Measurements from ENCODE around the gene MTX2.
"Not testable (repeated sequence)": the region's sequence is repeated elsewhere in the genome, so short reads cannot be mapped to it uniquely, and the experiment has no call there.

MTX2 gene

DNA sequence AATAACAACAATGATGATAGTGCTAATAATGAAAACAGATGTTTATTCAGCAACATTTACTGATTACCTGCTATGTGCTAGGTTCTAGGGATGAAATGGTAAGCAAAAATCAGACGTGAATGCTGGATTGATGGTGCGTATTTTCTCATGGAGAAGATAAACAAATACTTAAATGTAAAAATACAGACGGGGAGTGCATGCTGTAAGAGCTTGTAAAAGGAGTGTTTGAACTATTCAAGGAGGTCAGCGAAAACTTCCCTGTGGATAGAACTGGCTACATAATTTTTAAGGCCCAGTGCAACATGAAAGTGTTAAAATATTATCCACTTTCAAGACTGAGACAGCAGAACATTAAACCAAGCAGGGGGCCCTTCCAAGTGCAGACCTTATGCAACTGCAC lies 22.1 kb downstream of the MTX2 start:
- no peak for DNase-seq

DNA sequence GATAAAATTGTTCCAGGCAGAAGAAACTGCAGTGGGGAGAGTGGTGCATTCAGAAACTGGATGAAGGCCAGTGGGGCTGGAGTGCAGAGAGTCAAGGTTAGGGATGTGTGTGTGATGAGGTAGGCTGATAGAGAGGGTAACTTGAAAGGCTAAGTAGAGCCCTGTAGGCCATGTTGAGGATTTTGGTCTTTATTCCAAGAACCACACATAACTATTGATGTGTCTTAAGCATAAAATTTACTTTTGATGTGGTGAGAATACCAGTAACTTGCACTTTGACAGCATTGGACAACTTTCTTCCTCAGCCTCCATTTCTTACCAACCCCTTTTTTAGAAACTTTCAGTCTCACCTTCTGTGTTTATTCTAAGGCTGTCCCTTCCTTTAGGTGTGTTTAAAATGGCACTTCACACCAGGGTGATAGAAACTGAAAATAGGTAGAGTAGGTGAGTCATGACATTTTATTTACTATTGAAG lies 22.6 kb downstream of the MTX2 start:
- no peak for DNase-seq

DNA sequence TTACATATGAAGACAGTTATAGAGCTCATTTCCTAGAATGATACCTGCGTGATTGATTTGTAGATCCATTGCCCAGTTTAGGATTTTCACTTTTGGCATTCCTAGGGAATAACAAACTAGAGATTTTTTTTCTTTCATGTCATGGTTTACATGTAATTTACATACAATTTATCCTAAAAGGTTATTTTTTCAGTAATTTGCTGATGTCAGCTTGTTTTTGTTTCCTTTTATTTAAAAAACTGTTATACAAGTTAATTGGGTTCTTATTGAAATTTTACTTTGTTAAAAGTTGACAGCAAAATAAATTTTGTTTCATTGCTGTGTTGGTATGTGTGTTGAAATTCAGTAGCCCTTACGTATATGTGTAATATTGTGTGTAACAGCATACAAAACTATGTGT lies 23.4 kb downstream of the MTX2 start:
- no peak for DNase-seq

DNA sequence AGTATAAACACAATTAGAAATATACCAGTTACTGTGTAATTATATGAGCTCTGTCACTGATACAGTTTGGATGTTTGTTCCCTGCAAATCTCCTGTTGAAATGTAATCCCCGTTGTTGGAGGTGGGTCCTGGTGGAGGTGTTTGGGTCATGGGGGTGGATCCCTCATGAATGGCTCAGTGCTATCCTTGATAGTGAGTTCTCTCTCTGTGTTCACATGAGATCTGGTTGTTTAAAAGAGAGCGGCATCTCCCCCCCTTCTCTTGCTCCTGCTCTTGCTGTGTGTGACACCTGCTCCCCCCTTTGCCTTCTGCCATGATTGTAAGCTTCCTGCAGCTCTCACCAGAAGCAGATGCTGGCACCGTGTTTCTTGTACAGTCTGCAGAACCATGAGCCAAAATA lies 24.1 kb downstream of the MTX2 start:
- DNase-seq: no peak

DNA sequence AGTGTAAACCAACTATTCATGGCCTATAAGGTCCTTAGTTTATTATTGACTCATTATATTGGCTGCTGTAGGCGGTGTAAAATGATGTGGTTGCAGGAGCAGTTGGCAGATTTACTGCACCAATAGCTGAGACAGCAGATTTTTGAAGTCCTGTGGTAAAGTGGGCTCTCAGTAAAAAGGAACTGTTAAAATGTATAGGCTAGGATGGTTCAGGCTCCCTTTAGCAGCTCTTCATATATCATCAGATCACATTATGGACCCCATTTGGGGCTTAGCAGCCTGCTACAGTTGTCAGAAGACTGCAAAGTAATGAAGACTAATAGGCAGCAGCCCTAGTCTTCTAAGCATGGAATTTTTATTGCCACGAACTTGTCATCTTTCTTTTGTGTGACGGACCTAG lies 27.8 kb downstream of the MTX2 start:
- DNase-seq: no peak

DNA sequence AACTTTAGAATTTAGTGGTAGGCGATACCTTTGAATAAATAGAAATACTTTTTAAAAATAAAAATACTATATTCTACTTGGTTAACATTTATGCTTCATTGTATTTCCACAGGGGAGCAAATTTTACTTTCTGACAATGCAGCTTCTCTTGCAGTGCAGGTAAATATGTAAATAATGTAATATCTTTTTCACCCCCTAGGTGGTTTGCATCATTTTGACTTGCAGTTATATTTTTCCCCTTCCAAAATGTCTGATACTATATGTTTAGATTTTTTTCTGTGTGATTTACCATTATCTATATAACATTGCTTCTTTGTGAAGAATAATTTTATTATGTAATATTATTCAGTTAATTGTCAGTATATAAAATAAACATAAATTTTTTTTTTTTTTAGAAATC lies 28.5 kb downstream of the MTX2 start:
- no peak for DNase-seq

DNA sequence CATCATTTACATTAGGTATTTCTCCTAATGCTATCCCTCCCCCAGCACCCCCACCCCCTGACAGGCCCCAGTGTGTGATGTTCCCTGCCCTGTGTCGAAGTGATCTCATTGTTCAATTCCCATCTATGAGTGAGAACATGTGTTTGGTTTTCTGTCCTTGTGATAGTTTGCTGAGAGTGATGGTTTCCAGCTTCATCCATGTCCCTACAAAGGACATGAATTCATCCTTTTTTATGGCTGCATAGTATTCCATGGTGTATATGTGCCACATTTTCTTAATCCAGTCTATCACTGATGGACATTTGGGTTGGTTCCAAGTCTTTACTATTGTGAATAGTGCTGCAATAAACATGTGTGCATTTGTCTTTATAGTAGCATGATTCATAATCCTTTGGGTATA lies 36.8 kb downstream of the MTX2 start:
- DNase-seq: not testable (repeated sequence)

DNA sequence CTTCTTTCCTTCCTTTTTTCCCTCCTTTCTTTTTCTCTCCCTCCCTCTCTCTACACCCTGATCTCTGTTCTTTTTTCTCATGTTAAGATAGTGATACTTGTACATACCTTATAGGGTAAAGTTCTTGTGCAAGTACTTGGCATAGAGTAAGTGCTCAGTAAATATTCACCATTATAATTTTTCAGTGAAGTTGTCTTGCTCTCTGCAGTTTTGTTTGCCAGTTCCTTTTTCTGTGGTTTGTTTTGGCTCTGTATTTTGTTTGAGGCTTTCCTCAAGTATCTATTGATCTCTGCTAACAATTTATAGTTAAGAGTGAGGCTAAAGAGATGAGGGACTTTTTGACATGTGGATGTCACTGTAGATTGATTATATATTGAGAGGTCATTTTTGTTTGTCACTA lies 48.0 kb downstream of the MTX2 start:
- DNase-seq: no peak

DNA sequence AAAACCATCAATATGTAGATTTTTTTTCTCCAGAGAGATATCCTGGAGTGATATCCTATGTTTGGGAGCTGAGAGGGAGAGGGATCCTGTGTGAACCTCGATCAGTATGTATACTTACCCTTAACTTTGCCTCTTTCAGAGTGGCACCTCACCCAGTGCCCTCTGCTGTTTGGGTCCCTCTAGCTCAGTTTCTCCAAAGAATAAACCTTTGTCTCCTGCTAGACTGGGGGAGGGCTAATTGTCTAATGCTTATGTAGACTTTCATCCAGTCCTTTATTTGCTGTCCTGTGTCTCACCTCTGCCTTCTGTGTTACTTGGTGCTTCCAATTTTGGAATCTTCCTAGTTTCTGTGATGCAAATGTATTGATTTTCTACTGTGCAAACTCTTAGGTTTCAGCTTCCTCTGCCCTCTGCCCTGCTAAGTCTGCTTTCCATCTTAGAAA lies 48.4 kb downstream of the MTX2 start:
- no peak for DNase-seq

DNA sequence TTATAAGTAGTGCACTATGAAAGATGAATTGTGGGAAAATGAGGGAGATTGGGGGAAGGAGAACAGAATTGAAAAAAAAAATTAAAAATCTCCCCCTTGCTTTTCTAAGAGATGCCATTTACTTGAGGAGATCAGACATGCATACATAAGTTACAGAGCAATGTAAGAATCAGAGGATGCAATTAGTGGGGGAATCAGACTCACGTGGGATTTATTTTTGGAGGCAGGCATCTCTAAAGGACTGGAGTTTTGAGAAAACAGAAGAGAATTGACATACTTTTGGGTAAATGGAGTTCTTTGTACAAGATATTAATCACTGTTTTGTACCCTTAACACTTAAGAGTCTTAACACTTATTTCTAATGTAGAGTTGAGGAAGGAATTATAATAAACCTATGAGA lies 52.7 kb downstream of the MTX2 start:
- no peak for DNase-seq

DNA sequence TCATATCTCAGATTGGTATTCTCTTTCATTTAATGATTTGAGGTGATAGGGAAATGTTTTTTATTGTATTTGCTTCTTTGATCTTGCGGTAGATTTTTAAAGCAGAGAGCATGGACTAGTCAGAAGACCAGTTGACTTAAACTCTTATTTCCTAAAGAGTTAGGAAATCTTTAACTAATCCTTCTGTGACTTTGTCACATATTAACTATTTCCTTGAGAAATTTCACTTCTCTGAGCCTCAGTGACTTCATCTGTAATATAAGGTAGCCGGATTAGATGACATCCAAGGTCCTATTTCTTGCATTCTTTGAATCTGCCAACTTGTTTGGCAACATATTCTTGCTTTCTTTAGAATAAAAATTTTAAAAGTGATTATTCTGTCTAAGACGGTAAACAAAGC lies 55.6 kb downstream of the MTX2 start:
- DNase-seq: no peak

DNA sequence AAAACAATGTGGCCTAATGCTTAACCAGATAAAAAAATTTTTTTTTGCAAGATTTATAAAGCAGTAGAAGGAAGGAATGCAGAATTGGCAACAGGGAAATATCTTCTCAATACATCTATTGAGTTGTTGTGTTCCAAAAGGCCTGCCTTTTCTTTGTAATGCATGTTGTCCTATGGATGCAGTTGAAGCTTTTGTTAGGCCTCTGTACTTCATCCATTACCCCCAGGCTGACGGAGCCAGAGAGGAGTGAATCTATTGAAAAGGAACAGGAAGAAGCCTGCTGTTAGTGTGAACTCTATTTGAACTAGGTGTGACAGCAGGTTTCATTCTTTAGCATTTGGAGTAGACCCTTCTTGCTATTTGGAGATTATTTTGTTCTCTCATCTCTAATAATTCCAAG lies 56.5 kb downstream of the MTX2 start:
- DNase-seq: no peak

DNA sequence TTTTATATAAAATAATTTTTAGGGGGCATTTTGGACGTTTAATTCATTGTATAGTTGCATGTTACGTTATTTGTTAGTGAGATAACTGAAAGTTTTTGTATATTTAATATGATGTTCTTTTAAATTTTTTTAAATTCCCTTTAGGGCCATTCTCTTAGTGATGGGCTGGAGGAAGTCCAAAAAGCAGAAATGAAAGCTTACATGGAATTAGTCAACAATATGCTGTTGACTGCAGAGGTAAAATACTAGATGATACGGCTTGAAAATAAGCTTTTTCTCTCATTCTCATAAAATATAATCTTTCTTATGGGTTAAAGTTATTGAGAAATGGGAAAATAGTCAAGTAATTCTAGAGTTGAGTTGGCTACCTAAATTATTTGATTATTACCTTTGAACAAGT lies 58.9 kb downstream of the MTX2 start:
- DNase-seq: no peak

DNA sequence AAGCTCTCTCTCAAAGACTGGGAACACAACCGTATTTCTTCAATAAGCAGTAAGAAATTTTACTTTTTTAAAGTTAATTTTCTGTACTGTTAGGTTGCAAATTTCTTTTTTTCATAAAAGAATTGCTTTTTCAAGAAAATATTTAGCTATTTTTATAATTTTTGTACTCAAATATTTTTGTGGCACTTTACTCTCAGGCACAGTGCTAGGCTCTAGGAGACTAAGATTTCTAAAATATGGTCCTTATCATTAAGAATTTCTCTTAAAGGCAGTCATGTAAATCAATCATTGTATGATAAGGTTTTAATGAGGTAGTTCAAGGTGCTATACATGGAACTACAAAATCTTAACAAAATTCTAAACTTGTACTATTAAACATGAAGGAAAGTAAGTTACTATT lies 61.4 kb downstream of the MTX2 start:
- no peak for DNase-seq

DNA sequence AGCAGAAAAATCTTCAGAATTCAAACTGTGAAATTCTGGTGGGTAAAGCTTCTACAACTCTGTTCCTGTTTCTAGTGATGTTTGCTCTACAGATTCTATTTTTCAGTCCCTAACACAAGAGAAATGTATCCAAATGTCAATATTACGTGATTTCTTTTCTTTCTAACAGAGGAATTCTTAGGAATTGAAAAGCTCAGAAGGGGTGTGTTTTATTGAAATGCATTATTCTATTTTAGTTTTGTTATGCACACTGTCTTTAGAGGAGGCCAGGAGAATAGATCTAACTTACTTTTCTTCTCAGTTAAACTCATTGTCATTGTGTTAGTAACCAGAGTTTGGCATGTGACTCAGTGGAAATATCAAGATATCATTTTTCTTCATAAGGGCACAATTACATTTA lies 62.4 kb downstream of the MTX2 start:
- DNase-seq: no peak

DNA sequence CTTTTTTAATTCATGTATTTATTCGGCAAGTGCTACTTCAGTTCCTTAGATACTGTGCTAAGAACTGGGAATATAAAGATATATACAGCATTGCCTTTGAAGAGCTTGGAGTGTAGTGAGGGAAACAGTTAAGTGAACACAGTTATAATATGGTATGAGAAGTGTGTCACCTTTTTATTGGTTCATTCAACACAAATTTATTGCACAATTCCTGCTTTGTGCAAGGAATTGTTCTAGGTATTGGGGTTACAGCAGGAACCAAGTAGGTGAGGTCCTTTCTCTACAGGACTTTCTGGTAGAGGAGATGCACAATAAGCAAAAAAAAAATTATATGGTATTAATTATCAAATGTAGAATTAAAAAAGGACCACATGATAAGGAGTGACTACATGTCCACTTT lies 65.5 kb downstream of the MTX2 start:
- no peak for DNase-seq

DNA sequence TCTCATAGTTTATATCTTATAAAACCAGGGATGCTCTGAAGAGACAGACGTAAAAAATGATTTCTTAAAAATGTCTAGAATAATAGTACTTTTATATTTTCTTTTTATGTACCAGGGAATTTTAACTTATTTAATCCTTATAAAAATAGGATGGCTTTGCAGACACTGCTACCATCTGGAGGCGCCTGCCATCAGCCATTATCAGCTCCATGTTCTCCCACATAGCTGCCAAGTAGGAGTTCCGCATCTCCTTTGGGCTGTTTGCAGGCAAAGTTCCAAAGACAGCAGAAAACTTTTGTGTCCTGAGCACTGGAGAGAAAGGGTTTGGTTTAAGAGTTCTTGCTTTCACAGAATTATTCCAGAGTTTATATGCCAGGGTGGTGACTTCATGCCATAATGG lies 69.2 kb downstream of the MTX2 start:
- no peak for DNase-seq

DNA sequence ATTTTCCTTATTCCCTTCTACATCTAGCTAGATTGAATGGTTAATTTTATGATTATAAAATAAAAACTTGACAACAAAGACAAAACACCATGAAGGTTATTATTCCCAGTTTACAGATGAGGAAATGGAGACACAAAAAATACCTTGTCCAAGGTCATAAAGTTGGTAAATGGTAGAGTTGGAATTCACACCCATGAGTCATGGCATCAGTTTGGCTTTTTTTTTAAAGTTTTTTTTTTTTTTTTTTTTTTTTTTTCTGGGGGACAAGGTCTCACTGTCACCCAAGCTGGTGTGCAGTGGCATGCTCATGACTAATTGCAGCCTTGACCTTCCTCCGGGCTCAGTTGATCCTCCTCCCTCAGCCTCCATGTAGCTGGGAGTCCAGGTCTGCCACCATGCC lies 70.0 kb downstream of the MTX2 start:
- no peak for DNase-seq

DNA sequence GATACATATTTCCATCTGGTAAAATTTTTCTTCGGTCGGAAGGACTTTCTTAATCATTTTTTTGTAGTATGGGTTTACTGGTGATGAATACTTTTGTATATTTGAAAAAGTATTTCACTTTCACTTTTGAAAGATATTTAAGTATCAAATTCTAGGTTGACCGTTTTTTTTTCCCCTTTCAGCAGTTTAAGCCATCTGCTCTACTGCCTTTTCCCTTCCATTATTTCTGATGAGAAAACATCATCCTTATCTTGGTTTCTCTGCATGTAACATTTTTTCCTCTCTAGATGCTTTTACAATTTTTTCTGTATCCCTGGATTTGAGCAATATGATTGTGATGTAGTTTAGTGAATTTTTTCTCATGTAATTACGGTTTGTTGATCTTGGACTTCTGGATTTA lies 87.0 kb downstream of the MTX2 start:
- DNase-seq: no peak

DNA sequence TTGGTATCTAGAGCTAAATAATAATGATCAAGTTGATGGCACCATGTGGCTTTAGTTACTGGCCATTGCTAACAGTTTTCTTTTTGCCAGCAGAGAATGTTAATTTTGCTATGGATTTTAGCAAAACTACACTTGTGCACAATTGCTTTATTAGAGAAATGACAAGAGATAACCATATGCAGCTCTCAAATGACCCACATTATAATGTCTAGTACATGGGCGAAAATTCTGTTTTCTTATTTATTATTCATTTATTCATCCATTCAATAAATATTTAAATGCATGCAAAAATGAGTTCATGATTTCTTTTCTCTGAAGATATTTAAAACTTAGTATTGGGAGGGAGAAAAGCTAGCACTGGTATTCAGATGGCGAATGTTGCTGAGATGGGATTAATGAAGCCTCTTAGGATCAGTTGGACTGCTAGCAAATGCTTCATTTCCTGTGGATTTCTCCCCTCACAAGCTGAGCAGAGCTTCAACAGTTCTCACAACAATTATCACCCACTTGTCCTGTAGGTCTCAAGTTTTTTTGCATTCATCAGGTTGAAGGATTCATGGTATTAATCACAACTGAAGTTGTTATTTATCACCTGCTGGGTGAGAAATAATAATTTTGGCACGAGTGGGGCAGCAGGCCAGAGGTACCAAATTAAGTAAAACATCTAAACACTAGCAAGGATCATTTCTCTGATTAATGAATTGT lies 95.2 kb downstream of the MTX2 start:
- no peak for DNase-seq

DNA sequence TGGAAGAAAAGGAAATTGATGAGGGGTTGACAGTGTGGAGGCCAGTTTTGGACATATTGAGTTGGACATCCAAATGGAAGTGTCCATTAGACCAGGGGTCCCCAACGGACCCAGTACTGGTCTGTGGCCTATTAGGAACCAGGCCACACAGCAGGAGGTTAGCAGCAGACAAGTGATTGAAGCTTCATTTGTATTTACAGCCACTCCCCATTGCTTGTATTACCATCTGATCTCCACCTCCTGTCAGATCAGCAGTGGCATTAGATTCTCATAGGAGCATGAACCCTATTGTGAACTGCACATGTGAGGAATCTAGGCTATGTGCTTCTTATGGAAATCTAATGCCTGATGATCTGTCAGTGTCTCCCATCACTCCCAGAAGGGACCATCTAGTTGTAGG lies 99.1 kb downstream of the MTX2 start:
- DNase-seq: no peak

DNA sequence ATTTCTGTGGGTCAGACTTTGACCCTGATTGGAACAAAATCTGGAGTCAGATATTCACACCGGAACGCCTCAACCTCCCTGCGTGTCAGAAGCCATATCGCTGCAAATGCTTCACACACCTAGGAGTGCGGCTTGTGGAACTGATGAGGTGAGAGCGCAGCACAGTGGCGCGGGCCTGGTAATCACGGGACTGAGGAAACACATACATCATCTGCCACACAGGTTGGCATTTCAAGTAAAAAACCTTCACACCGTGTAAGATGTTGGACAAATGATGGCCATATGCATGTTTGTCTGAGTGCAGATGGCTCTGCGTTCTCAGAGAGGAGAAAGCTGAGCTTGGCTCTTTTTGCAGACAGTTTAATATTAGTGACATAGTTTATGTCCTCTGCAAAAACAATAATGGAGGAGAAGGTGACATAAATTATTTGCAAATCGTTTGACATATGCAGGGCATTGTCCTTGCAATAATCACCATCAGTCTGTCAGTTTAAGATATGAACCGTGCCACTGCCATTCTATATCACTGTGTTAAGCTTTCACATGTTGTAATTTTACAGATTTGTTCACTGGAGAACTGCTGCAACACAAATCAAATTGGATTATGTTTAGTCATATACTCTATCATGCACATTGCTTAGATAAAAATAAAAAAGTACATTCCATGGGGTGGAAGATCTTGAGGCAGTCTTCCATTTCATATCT lies 101.4 kb downstream of the MTX2 start:
- DNase-seq: no peak

DNA sequence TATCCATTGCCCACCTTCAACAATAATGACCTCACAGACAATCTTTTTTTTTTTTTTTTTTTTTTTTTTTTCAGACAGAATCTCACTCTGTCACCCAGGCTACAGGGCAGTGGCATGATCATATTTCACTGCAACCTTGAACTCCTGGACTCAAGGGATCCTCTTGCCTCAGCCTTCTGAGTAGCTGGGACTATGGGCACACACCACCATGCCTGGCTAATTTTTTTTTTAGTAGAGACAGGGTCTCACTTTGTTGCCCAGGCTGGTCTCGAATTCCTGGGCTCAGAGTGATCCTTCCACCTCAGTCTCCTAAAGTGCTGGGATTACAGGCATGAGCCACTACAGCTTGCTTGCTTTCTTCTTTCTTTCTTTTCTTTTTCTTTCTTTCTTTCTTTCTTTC lies 103.9 kb downstream of the MTX2 start:
- not testable (repeated sequence) for DNase-seq

DNA sequence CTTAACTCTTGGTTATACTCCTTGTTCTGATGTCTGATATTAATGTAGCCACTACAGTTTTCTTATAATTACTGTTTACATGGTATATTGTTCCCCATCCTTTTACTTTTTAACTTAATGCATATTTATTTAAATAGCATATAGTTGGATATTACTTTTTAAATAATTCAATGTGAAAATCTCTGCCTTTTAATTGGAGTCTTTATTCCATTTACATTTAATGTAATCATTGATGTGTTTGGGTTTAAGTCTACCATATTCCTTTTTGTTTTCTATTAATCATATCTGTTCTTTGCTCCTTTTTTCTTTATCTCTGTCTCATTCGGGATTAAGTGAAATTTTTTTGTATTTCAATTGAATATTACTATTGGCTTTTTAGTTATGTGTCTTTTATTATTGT lies 109.1 kb downstream of the MTX2 start:
- no peak for DNase-seq

DNA sequence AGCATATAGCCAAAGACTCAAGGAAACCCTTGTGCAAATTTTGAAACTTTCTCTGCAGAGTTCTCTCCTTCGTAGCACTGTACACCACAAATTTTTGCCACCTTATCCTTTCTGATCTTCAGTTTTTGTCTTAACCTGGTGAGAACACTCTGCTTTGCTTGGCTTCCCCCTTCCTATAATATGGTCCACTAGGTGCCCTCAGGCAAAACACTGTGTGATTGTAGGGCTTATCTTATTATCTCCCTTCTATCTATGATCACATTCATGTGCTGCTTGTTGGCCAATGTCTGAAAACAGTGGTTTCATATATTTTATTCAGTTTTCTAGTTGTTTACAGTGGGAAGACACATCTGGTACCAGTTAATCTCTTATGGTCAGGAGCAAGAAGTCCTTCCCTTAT lies 111.1 kb downstream of the MTX2 start:
- DNase-seq: no peak

Data from NCI-H226 (cell line).